Activated T-cell treated with anti-CD3 and anti-CD28 coated beads, Interleukin-2, amount 50 U/mL, for 4 hours (primary cell): ENCODE results near the gene MACROD2. TPM values are rescaled to one million over a fixed set of nuclear protein-coding genes. Genes with fewer than 3 reads are reported as not detected.

Experiments
- ATAC-seq, 2 donors: fragments of 200-7000 bp; cut with Tn5 transposase; one replicate each; pipeline ENCODE4 v1.10.0; 2021
- DNase-seq: peaks from one replicate; pipeline ENCODE4 v3.0.0-alpha.2; 2020
- H3K27me3 Mint-ChIP-seq: one replicate; pipeline ENCODE4 v1.8.0; 2021; ENCODE audit warnings: low read depth, mixed read lengths
- H3K36me3 Mint-ChIP-seq: one replicate; pipeline ENCODE4 v1.8.0; 2022; ENCODE audit warnings: mixed read lengths; ENCODE audit not compliant: insufficient read depth
- H3K4me1 Mint-ChIP-seq: one replicate; pipeline ENCODE4 v1.8.0; 2021; ENCODE audit warnings: low read depth, mixed read lengths
- H3K4me3 Mint-ChIP-seq: one replicate; pipeline ENCODE4 v1.8.0; 2021; ENCODE audit warnings: mild to moderate bottlenecking, moderate library complexity, mixed read lengths
- H3K9me3 Mint-ChIP-seq: one replicate; pipeline ENCODE4 v1.8.0; 2021; ENCODE audit warnings: mixed read lengths
- total RNA-seq, 3 donors: library from RNA; stranded (reverse); gene quantifications; one replicate each; pipeline ENCODE4 v1.2.1, GENCODE V29; 2021

Gene MACROD2
- total RNA-seq, 3 donors from 2014 or later = 0.10 TPM; not detected in 2

GRCh38 chr20:14631011-14631410 lies 635.7 kb downstream of the MACROD2 start:
- Mint-ChIP-seq H3K4me3 (no peak overlapping the region), H3K4me1 (no peaks in the 10 kb centered on the region), H3K27me3 (no peaks in the 10 kb centered on the region), H3K36me3 (no peaks in the 10 kb centered on the region), H3K9me3 (peaks cover 8% of the 10 kb centered on the region)
- ATAC-seq (no peak), DNase-seq (no peak)

DNA sequence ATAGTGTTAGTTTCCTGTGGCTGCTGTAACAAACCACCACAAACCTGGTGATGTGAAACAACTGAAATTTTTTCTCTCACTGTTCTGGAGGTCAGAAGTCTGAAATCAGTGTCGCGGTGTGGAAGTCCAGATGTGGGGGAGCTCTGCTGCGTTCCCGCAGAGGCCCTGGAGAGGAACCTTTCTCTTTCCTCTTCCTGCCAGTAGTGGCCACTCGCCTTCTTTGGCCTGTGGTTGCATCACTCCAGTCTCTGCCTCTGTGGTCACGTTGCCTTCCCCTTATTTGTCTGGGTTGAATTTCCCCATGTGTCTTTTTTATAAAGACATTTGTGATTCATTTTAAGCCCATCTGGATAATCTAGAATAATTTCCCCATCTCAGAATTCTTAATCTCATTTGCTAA lies 637.6 kb downstream of the MACROD2 start:
- Mint-ChIP-seq H3K4me3 (no peak overlapping the region), H3K27me3 (no peaks in the 10 kb centered on the region), H3K9me3 (peaks cover 8% of the 10 kb centered on the region), H3K4me1 (no peaks in the 10 kb centered on the region), H3K36me3 (no peaks in the 10 kb centered on the region)
- no peak for DNase-seq
- no peak for ATAC-seq

DNA sequence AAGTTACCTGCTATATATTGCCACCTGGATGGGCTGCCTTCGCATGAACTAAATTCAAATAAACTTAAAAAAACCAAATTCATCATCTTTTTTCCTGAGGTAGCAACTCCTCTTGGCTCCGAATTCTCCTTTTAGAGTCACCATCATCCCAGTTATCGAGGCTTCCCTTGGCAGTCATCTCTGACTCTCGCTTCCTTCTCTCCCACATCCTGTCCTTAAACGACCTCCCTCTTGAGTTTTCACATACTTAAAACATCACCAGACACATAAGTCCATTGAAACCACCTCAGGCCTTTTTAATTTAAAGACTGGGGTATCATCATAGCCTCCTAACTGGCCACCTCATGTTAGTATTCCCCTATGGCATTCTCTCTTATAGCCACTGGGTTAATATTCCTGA lies 638.2 kb downstream of the MACROD2 start:
- DNase-seq (no peak), ATAC-seq (no peak)
- Mint-ChIP-seq H3K4me1 (no peaks in the 10 kb centered on the region), H3K4me3 (no peak overlapping the region), H3K9me3 (peaks cover 8% of the 10 kb centered on the region), H3K36me3 (no peaks in the 10 kb centered on the region), H3K27me3 (no peaks in the 10 kb centered on the region)

DNA sequence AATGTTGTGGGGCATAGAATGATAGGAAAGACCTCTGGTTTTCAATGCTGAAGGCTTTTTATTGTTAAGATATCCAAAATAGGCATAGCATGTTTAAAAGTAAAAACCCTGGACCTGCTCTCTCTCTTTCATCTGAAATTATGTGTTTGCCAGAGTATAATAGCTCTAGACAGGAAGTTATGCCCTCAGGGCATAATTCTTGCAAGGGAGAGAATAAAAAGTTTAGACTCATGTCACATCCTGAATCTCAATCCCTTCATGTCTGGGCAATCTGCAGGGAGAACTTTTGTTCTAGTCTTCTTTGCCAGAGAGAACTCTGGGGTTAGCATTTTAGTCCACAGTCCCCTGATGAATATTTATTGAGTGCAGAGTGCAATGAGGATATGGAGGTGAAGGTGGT lies 639.3 kb downstream of the MACROD2 start:
- Mint-ChIP-seq H3K4me3 (no peak overlapping the region), H3K36me3 (no peaks in the 10 kb centered on the region), H3K27me3 (no peaks in the 10 kb centered on the region), H3K9me3 (peaks cover 8% of the 10 kb centered on the region), H3K4me1 (no peaks in the 10 kb centered on the region)
- DNase-seq (no peak), ATAC-seq (no peak)

DNA sequence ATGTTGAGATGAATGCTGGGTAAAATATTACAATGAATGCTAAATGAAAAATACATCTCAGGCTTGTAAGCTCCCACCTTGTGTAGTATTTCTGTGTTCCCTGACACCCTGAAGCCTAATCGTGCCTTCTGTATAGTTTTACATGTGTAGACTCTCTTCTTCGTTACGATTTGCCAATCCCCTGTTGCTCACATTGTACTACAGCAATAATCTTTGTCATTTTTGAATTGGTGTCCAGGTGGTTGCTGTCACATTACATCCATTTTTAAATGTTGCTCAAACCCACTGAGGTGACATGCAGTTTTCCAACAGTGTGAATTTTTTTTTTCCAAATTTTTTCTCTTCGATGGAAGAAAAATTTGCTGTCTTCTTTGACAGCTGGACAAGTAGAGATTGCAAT lies 642.1 kb downstream of the MACROD2 start:
- Mint-ChIP-seq H3K9me3 (peaks cover 18% of the 10 kb centered on the region), H3K27me3 (no peaks in the 10 kb centered on the region), H3K4me3 (no peak overlapping the region), H3K4me1 (no peaks in the 10 kb centered on the region), H3K36me3 (no peaks in the 10 kb centered on the region)
- ATAC-seq (no peak), DNase-seq (no peak)

- Mint-ChIP-seq H3K27me3 (no peaks in the 10 kb centered on the region), H3K36me3 (no peaks in the 10 kb centered on the region), H3K9me3 (peaks cover 14% of the 10 kb centered on the region), H3K4me3 (no peak overlapping the region), H3K4me1 (no peaks in the 10 kb centered on the region)
- DNase-seq (no peak), ATAC-seq (no peak)
Measured at GRCh38 chr20:14643146-14643545, 647.8 kb downstream of the MACROD2 start.

- ATAC-seq (no peak), DNase-seq (no peak)
- Mint-ChIP-seq H3K27me3 (no peaks in the 10 kb centered on the region), H3K4me3 (no peak overlapping the region), H3K36me3 (no peaks in the 10 kb centered on the region), H3K9me3 (peaks cover 14% of the 10 kb centered on the region), H3K4me1 (no peaks in the 10 kb centered on the region)
Measured at GRCh38 chr20:14643556-14643955, 648.2 kb downstream of the MACROD2 start.

GRCh38 chr20:14644306-14645097 lies 649.2 kb downstream of the MACROD2 start:
- ATAC-seq (no peak), DNase-seq (no peak)
- Mint-ChIP-seq H3K4me3 (no peak overlapping the region), H3K27me3 (no peaks in the 10 kb centered on the region), H3K9me3 (peaks cover 14% of the 10 kb centered on the region), H3K36me3 (no peaks in the 10 kb centered on the region), H3K4me1 (no peaks in the 10 kb centered on the region)

GRCh38 chr20:14647016-14647415 lies 651.7 kb downstream of the MACROD2 start:
- Mint-ChIP-seq H3K4me3 (no peak overlapping the region), H3K36me3 (no peaks in the 10 kb centered on the region), H3K9me3 (peaks cover 7% of the 10 kb centered on the region), H3K27me3 (no peaks in the 10 kb centered on the region), H3K4me1 (no peaks in the 10 kb centered on the region)
- ATAC-seq = no peak
- DNase-seq = no peak

- no peak for DNase-seq
- H3K27me3 Mint-ChIP-seq = no peaks in the 10 kb centered on the region
- H3K9me3 Mint-ChIP-seq = peaks cover 1% of the 10 kb centered on the region
- no peaks in the 10 kb centered on the region for H3K36me3 Mint-ChIP-seq
- H3K4me3 Mint-ChIP-seq = no peak overlapping the region
- ATAC-seq = no peak
- no peaks in the 10 kb centered on the region for H3K4me1 Mint-ChIP-seq
Measured at GRCh38 chr20:14649662-14650061, 654.3 kb downstream of the MACROD2 start.

GRCh38 chr20:14657266-14658005 lies 662.1 kb downstream of the MACROD2 start:
- ATAC-seq (no peak), DNase-seq (no peak)
- no peaks in the 10 kb centered on the region for H3K27me3 Mint-ChIP-seq
- no peaks in the 10 kb centered on the region for H3K36me3 Mint-ChIP-seq
- H3K4me3 Mint-ChIP-seq = no peak overlapping the region
- peaks cover 9% of the 10 kb centered on the region for H3K9me3 Mint-ChIP-seq
- H3K4me1 Mint-ChIP-seq = no peaks in the 10 kb centered on the region

DNA sequence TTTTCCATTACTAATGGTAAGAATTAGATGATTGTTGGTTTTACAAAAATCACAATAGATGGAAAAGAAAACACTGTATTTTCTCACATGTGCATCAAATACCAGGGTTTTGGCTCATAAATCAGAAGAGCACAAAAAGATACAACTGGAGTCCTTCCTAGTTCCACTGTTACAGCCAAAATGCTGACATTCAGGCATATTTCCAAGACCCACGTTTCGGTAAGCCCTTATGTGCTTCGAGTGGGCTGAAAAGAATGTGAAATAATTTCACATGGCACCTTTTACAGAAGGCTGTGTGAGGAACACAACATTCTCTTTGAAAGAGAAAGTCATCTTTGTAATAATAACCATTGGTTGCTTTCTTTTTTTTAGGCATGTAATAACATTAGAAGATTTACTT lies 668.8 kb downstream of the MACROD2 start:
- no peaks in the 10 kb centered on the region for H3K4me1 Mint-ChIP-seq
- no peaks in the 10 kb centered on the region for H3K36me3 Mint-ChIP-seq
- H3K27me3 Mint-ChIP-seq = no peaks in the 10 kb centered on the region
- peaks cover 16% of the 10 kb centered on the region for H3K9me3 Mint-ChIP-seq
- no peak overlapping the region for H3K4me3 Mint-ChIP-seq
- no peak for DNase-seq
- ATAC-seq = no peak

GRCh38 chr20:14666696-14667095 lies 671.4 kb downstream of the MACROD2 start:
- DNase-seq = no peak
- Mint-ChIP-seq H3K4me1 (no peaks in the 10 kb centered on the region), H3K36me3 (no peaks in the 10 kb centered on the region), H3K9me3 (peaks cover 23% of the 10 kb centered on the region), H3K27me3 (no peaks in the 10 kb centered on the region), H3K4me3 (no peak overlapping the region)
- ATAC-seq = no peak

- no peaks in the 10 kb centered on the region for H3K36me3 Mint-ChIP-seq
- H3K4me3 Mint-ChIP-seq = no peak overlapping the region
- H3K4me1 Mint-ChIP-seq = no peaks in the 10 kb centered on the region
- peaks cover 21% of the 10 kb centered on the region for H3K9me3 Mint-ChIP-seq
- ATAC-seq = no peak
- H3K27me3 Mint-ChIP-seq = no peaks in the 10 kb centered on the region
- DNase-seq = no peak
Measured at GRCh38 chr20:14667226-14667625, 671.9 kb downstream of the MACROD2 start.

DNA sequence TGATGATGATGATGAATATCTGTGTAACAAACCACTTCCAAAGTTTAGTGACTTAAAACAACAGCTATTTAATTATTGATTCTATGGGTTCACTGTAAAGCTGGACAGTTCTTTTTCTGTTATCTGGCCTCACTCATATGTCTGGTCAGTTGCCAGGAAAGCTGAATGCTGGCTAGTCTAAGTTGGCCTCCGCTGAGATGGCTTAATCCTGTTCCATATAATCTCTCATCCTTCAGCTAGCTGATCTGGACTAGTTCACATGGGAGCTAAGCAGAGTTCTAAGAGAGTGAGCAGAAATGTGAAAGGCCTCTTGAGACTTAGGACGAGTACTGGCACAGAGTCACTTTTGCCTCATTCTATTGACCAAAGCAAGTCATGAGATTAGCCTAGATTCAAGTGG lies 676.8 kb downstream of the MACROD2 start:
- Mint-ChIP-seq H3K27me3 (no peaks in the 10 kb centered on the region), H3K4me1 (no peaks in the 10 kb centered on the region), H3K4me3 (no peak overlapping the region), H3K9me3 (peaks cover 24% of the 10 kb centered on the region), H3K36me3 (no peaks in the 10 kb centered on the region)
- ATAC-seq (no peak), DNase-seq (no peak)
